Sigmoid colon (tissue), 7 donors: ENCODE results near the gene FRY. TPM values are rescaled to one million over a fixed set of nuclear protein-coding genes. Genes with fewer than 3 reads are reported as not detected.
A peak's percentile ranks its signal among the peaks of the same experiment; 100 is the strongest.

Experiments used
- DNase-seq: peaks from one replicate; pipeline ENCODE4 v3.0.0-alpha.2; 2019
- H3K27ac ChIP-seq, 4 donors: fragments of 200-600 bp; sonication (generic); one replicate each; pipeline ENCODE4 v1.5.1; 2016 to 2019; ENCODE audit warnings: mild to moderate bottlenecking in 1 of 4
- H3K27me3 ChIP-seq, 3 donors: fragments of 200-600 bp; sonication (generic); one replicate each; pipeline ENCODE4 v1.5.1; 2019; ENCODE audit warnings: mild to moderate bottlenecking in 1 of 3
- H3K36me3 ChIP-seq, 4 donors: fragments of 200-600 bp; sonication (generic); one replicate each; pipeline ENCODE4 v1.5.1; 2016 to 2019
- H3K4me1 ChIP-seq, 4 donors: fragments of 200-600 bp; sonication (generic); one replicate each; pipeline ENCODE4 v1.5.1; 2017 to 2019
- H3K4me3 ChIP-seq, 4 donors: fragments of 200-600 bp; sonication (generic); one replicate each; pipeline ENCODE4 v1.5.1; 2017 to 2019; ENCODE audit warnings: mild to moderate bottlenecking in 2 of 4, moderate library complexity in 1 of 4
- H3K9me3 ChIP-seq, 4 donors: fragments of 200-600 bp in 3 of 4; sonication (generic) in 3 of 4; one replicate each; pipeline versions ENCODE4 v1.5.1 to v1.6.1; 2013 to 2019
- EP300 ChIP-seq, 4 donors: sonication (generic); formaldehyde crosslinking; IDR thresholded peaks; one replicate each; pipeline ENCODE4 v1.6.1; 2017; ENCODE audit warnings: antibody characterized with exemption in 4 of 4
- POLR2A ChIP-seq, 2 donors: fragments of 450-650 bp; IDR thresholded peaks; one replicate each; pipeline ENCODE4 v1.6.1; 2016; ENCODE audit warnings: antibody characterized with exemption in 2 of 2, mild to moderate bottlenecking in 2 of 2, moderate library complexity in 2 of 2
- POLR2AphosphoS5 ChIP-seq, 4 donors: sonication (generic); formaldehyde crosslinking; IDR thresholded peaks; one replicate each; pipeline ENCODE4 v1.6.1; 2017; ENCODE audit warnings: antibody characterized with exemption in 4 of 4
- WGBS, 2 donors: extraction: QIAGEN DNeasy Blood & Tissue Kit; methylation state at CpG; one replicate each; pipeline ENCODE4 v1.1.7; 2013; 5-methylcytosine and 5-hydroxymethylcytosine counted together
- intact Hi-C: fragments of 100-400 bp; cut with DNase I; formaldehyde crosslinking; loops from one replicate; pipeline ENCODE4 v1.15.1; 2023
- polyA plus RNA-seq, 3 donors: library from polyadenylated mRNA; stranded (reverse); fragments of 200-250 nt; gene quantifications; one replicate each; pipeline ENCODE4 v1.2.3, GENCODE V29; 2013
- total RNA-seq, 4 donors: library from RNA; depleted of rRNA; stranded (reverse); fragments of >200 nt; gene quantifications; one replicate each; pipeline ENCODE4 v1.1.0, GENCODE V29; 2016
- TF ChIP-seq, protein P1 (sequence below), 4 experiments: fragments of 450-650 bp in 3 of 4; fragments of 200-600 bp in 1 of 4; IDR thresholded peaks; one replicate each; pipeline ENCODE4 v1.5.1; 2016 to 2019; ENCODE audit warnings: antibody characterized with exemption in 4 of 4, mild to moderate bottlenecking in 3 of 4, moderate library complexity in 2 of 4
- donor health status: healthy with polysubstance abuse.
- donor health status: Bipolar disorder and iron deficiency.
- donor health status: healthy.

Gene FRY
- total and polyA plus RNA-seq, 7 donors = 1.4 to 118 (median 26.7) TPM

- Histone ChIP-seq H3K9me3 (no peaks in the 10 kb centered on the region), H3K4me1 (peaks cover 0 to 62% (median 31%) of the 10 kb centered on the region in 4 donors), H3K4me3 (no peak overlapping the region), H3K27me3 (no peaks in the 10 kb centered on the region), H3K36me3 (peaks cover 0 to 3% (median 0%) of the 10 kb centered on the region in 4 donors), H3K27ac (peak overlapping the region in 2 of 4 donors; percentile 83 to 86)
- TF ChIP-seq EP300 (IDR thresholded peaks at IDR 0.05) (no peak), POLR2AphosphoS5 (IDR thresholded peaks at IDR 0.05) (no peak), POLR2A (IDR thresholded peaks at IDR 0.05) (no peak)
- TF ChIP-seq, protein P1, sequence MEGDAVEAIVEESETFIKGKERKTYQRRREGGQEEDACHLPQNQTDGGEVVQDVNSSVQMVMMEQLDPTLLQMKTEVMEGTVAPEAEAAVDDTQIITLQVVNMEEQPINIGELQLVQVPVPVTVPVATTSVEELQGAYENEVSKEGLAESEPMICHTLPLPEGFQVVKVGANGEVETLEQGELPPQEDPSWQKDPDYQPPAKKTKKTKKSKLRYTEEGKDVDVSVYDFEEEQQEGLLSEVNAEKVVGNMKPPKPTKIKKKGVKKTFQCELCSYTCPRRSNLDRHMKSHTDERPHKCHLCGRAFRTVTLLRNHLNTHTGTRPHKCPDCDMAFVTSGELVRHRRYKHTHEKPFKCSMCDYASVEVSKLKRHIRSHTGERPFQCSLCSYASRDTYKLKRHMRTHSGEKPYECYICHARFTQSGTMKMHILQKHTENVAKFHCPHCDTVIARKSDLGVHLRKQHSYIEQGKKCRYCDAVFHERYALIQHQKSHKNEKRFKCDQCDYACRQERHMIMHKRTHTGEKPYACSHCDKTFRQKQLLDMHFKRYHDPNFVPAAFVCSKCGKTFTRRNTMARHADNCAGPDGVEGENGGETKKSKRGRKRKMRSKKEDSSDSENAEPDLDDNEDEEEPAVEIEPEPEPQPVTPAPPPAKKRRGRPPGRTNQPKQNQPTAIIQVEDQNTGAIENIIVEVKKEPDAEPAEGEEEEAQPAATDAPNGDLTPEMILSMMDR (IDR thresholded peaks at IDR 0.05) = no peak
- intact Hi-C loops = no loop called here
- DNase-seq = no peak
These were observed 226.1 kb downstream of the FRY start for GRCh38 chr13:32257649-32258048.

DNA sequence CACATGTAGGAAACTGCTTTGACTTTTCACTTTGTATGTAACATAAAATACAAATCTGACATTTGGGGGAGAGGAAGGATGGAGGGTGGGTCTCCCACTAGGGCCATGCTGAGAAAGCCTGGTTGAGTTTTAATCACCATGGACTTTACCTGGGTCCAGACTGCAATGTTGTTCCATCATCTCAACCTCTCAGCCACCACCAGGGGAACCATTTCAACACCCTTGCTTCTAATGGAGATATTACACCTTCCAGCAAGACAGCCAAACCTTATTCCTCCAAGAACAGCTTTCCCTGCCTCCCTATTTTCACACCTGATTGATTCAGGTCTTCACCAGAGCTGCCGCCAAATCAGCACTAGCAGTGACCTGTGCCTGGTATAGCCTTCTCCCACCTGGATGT, 227.5 kb downstream of the FRY start:
- H3K4me1 ChIP-seq = peaks cover 0 to 55% (median 33%) of the 10 kb centered on the region in 4 donors
- TF ChIP-seq POLR2A (IDR thresholded peaks at IDR 0.05) = no peak
- TF ChIP-seq, protein P1 (IDR thresholded peaks at IDR 0.05) = peak in 1 of 4 experiments; percentile 32
- no peak for DNase-seq
- H3K27me3 ChIP-seq = no peaks in the 10 kb centered on the region
- H3K36me3 ChIP-seq = peaks cover 0 to 11% (median 0%) of the 10 kb centered on the region in 4 donors
- intact Hi-C loops = no loop called here
- H3K27ac ChIP-seq = peak overlapping the region; percentile 64 to 86 (median 78)
- no peak overlapping the region for H3K4me3 ChIP-seq
- WGBS, 2 donors = 99 to 100% methylated on average over 1 of the region's 1 CpG
- H3K9me3 ChIP-seq = no peaks in the 10 kb centered on the region

DNA sequence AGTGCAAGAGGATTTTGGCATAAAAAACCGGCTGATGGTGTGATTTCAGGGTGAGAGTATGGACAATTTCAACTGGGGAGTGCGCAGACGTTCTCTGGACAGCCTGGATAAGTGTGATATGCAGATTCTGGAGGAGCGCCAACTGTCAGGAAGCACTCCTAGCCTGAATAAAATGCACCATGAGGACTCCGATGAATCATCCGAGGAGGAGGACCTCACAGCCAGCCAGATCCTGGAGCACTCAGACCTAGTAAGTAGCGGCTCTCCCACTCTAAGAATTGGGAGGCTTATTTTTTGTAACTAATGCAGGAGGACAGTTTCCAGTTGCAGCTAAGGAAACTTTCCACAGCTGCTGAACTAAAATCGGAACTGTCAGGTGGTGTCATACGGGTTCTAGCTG, 230.0 kb downstream of the FRY start:
- WGBS, 2 donors = 73 to 86% methylated on average over 9 of the region's 9 CpGs
- TF ChIP-seq POLR2A (IDR thresholded peaks at IDR 0.05) (no peak), POLR2AphosphoS5 (IDR thresholded peaks at IDR 0.05) (peak; percentile 47 to 85 (median 82)), EP300 (IDR thresholded peaks at IDR 0.05) (peak in 3 of 4 donors; percentile 23 to 69 (median 37))
- TF ChIP-seq, protein P1 (IDR thresholded peaks at IDR 0.05) = no peak
- no peak overlapping the region for H3K4me3 ChIP-seq
- no peaks in the 10 kb centered on the region for H3K9me3 ChIP-seq
- H3K4me1 ChIP-seq = peaks cover 0 to 47% (median 36%) of the 10 kb centered on the region in 4 donors
- DNase-seq = peak; percentile 96
- intact Hi-C loops = loop anchor here (5.0 kb wide), 1 partner anchor 229 kb away; the partner anchor contains the start of gene FRY
- H3K27me3 ChIP-seq = no peaks in the 10 kb centered on the region
- peak overlapping the region; percentile 64 to 86 (median 78) for H3K27ac ChIP-seq
- peaks cover 0 to 31% (median 2%) of the 10 kb centered on the region in 4 donors for H3K36me3 ChIP-seq

GRCh38 chr13:32262165-32262564, 230.6 kb downstream of the FRY start:
- peaks cover 0 to 47% (median 35%) of the 10 kb centered on the region in 4 donors for H3K4me1 ChIP-seq

GRCh38 chr13:32262619-32263018, 231.0 kb downstream of the FRY start:
- Histone ChIP-seq H3K36me3 (peaks cover 0 to 41% (median 8%) of the 10 kb centered on the region in 4 donors), H3K27ac (peak overlapping the region; percentile 64 to 86 (median 78)), H3K27me3 (no peaks in the 10 kb centered on the region), H3K4me3 (no peak overlapping the region), H3K9me3 (no peaks in the 10 kb centered on the region), H3K4me1 (peaks cover 0 to 47% (median 35%) of the 10 kb centered on the region in 4 donors)
- 91 to 97% methylated on average over 1 of the region's 1 CpG for WGBS, 2 donors
- DNase-seq = no peak
- TF ChIP-seq POLR2AphosphoS5 (IDR thresholded peaks at IDR 0.05) (no peak), EP300 (IDR thresholded peaks at IDR 0.05) (no peak), POLR2A (IDR thresholded peaks at IDR 0.05) (no peak)
- TF ChIP-seq, protein P1 (IDR thresholded peaks at IDR 0.05) = no peak
- intact Hi-C loops = loop anchor here (5.0 kb wide), 1 partner anchor 230 kb away; the partner anchor contains the start of gene FRY

More at GRCh38 chr13:32262165-32262564, 230.6 kb downstream of the FRY start:
- DNase-seq = no peak
- Histone ChIP-seq H3K9me3 (no peaks in the 10 kb centered on the region), H3K27ac (peak overlapping the region; percentile 64 to 86 (median 78)), H3K4me3 (no peak overlapping the region), H3K27me3 (no peaks in the 10 kb centered on the region), H3K36me3 (peaks cover 0 to 37% (median 6%) of the 10 kb centered on the region in 4 donors)
- no peak for TF ChIP-seq POLR2A (IDR thresholded peaks at IDR 0.05)
- intact Hi-C loops = loop anchor here (5.0 kb wide), 1 partner anchor 230 kb away; the partner anchor contains the start of gene FRY
- 79 to 81% methylated on average over 3 of the region's 3 CpGs for WGBS, 2 donors
